ENCODE data around the gene LRRC61.
"Not testable (repeated sequence)": the region's sequence is repeated elsewhere in the genome, so short reads cannot be mapped to it uniquely, and the experiment has no call there.

LRRC61 gene

DNA sequence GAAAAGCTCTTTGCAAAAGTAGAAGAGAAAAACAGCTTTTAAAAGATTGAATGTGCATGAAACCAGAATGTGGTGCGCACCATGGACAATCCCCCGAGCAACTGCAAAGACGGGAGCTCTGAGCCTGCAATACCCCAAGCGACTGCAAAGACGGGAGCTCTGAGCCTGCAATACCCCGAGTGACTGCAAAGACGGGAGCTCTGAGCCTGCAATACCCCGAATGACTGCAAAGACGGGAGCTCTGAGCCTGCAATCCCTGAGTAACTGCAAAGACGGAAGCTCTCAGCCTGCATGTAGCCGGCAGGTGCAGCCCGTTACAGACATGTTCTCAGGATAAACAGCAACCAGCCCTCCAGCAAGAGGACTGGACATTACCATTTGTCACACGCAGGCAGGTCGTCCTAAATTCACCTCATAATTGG lies 62.2 kb downstream of the LRRC61 start:
- DNase-seq: no peak

DNA sequence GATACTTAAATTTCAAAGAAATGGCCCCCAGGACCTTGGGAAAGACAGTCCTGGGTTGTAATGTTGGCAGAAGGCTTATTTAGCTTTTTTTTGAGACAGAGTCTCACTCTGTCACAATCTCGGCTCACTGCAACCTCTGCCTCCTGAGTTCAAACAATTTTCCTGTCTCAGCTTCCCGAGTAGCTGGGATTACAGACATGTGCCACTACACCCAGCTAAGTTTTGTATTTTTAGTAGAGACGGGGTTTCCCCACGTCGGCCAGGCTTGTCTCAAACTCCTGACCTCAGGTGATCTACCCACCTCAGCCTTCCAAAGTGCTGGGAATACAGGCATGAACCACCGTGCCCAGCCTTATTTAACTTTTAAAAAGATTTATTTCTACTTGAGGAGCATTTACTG lies 62.7 kb downstream of the LRRC61 start:
- not testable (repeated sequence) for DNase-seq
